GM21515 (cell line): ENCODE measurements around the gene BRAT1.

Experiments used
- ATAC-seq: cut with Tn5 transposase; IDR thresholded peaks from one replicate; pipeline ENCODE4 v1.9.1; 2021; ENCODE audit not compliant: unreplicated experiment

Gene BRAT1

DNA sequence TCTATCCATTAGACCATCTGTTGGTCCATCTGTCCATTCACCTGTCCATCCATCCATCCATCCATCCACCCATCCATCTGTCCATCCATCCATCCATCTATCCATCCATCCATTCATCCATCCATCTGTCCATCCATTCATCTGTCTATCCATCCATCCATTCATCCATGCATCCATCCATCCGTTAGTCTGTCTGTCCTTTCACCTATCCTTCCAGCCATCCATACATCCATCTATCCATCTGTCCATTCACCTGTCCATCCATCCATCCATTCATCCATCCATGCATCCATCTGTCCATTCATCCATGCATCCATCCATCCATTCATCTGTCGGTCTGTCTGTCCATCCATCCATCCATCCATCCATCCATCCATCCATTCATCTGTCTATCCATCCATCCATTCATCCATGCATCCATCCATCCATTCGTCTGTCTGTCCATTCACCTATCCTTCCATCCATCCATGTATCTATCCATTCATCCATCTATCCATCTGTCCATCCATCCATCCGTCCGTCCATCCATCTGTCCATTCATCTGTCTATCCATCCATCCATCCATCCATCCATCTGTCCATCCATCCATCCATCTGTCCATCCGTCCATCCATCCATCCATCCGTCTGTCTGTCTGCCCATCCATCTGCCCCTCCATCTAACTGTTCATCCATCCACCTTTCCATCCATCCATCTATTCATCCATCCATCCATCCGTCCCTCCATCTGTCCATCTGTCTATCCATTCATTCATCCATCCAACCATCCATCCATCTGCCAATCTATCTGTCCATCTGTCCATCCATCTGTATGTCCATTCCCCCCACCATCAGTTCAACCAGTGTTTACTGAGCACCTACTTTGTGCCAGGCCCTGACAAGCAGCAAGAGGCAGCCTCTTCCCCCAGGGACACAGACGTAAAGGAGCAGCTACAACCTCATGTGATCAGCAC is 40.6 kb downstream of the BRAT1 start:
- no peak for ATAC-seq

DNA sequence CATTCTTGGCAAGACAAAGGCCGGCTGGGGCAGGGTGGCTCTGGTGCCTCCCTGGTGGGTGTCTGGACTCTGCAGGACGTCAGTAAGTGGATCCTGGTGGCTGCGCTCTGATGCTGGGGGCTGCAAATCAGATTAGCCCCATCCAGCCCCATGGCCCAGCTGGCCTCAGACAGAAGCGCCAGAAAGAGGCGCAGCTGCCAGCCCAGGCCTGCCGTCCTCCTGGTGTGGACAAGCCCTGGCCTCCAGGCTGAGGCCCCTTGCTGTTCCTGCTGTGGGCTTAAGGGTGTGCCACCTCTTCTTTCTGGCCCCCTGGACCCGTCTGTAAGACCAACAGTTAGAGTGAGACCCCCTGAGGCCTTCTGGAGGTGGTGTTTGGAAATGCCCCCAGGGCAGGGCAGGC is 41.6 kb downstream of the BRAT1 start:
- ATAC-seq = no peak

DNA sequence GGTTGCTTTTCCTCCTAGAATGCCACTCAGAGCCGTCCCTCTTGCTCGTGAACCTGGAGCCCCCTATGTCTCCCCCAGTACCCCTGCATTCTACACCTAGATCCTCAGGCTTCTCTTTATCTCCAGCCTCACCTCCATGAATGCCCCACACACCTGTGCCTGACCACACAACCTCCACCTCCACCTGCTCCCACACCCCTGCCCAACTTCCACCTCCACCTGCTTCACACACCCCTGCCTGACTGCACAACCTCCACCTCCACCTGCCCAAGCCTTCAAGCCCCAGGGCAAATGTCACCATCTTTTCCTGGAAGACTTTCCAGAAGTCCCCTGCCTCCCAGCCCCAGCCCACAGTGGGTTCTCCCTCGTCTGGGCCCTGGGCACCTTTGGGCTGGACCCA is 42.6 kb downstream of the BRAT1 start:
- ATAC-seq = no peak

DNA sequence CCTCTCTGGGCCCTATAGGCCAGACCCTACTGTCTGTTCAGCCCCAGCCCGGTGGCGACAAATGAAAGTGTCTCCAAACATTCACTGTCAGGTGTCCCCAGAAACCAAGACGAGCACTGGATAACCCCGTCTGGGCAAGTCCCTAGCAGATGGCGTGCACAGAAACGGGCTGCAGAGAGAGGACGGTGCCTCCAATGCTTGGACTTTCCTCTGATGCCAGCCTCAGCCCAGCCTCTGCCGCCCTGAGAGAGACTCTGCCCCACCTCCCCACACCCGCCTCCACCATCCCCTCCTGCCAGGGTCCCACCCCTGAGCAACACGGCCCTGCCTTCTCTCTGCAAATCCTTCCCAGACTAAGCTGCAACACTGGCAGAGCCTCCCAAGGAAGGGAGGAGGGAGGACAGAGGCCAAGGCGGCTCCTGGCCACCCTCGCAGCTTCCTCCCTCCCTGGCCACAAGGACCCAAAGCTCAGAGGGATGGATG is 43.1 kb downstream of the BRAT1 start:
- no peak for ATAC-seq

DNA sequence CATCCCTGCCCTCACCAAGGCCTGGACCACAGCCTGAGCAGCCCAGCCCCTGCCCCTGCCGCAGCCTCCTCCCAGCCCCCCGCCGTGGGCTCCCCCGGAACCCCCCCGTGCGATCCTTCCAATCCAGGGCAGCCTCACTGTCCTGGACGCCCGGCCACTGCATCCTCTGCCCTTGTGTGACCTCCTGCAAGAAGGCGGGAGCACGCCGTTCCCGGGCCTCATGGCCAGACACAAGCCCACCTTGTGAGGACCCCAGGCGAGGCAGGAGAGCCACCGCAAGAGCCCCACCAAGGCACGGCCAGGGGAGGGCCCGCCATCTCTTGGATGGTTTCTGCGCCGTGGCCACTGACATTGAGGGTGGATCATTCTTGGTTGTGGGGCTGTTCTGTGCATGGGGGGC is 43.6 kb downstream of the BRAT1 start:
- no peak for ATAC-seq

DNA sequence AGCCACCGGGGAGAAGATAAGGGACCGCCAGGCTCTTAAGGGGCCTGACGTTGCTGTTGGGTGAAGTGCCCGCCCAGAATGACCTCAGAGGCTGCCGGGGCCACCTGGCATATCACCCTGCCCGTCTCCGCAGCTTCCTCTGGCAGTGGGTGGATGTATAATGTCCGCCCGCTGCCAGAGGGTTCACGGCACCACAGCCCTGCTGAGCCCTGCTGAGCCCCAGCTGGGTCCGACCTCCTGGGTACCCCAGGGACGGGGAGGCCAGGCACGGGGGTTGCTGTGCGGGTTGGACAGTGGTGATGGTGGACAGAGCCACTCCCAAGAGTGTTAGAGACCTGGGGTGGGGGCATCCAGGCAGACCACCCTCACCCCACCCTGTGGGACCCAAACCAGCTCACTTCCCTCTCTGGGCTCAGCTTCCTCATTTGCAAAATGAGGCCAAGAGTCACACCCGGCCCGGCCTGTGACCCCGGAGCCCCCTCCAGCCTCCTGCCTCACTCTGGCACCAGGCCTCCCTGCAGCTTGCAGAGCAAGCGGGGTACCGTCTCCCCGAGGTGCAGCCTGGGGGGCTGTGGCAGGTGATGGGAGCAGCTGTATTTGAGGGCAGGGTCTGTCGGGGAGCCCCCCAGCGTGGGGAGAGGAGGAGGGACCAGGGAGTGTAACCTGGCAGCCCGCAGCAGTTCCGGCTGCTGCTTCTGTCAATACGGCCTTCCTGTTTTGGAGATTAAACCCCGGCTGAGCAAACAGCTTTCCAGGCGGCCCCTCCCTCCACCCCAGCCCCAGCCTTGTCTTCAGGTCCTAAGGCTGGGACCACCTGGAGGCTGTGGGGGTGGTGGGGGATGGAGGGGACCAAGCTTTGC is 44.2 kb downstream of the BRAT1 start:
- no peak for ATAC-seq

DNA sequence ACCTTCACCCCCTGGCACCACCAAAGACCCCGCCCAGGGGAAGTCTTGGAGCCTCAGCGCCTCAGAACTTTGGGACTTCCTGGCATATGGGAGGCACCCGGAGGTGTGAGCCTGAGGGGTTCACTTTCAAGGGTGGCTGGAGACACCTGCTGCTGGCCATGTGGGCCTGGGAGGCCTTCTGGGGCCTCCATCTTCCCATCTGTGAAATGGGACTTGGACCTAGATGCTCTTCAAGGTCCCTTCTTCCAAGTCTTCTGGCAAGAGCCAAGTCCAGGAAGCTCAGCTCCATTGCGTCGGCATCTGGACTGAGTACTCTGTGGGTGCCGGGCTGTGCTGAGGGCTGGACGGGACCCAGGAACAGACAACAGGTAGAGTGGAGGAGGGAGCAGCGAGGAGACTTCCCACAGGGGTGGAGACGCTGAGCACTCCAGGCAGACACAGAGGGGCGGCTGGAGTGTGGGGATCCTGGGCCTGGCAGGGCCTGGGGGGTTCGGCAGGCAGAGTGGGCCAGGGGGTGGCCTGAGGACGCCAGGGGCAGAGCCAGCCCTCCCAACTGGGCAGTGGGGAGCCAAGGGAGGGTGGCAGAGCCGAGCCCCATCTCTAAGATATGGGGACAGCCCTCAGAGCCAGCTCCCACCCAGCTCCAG is 45.1 kb downstream of the BRAT1 start:
- ATAC-seq = no peak

DNA sequence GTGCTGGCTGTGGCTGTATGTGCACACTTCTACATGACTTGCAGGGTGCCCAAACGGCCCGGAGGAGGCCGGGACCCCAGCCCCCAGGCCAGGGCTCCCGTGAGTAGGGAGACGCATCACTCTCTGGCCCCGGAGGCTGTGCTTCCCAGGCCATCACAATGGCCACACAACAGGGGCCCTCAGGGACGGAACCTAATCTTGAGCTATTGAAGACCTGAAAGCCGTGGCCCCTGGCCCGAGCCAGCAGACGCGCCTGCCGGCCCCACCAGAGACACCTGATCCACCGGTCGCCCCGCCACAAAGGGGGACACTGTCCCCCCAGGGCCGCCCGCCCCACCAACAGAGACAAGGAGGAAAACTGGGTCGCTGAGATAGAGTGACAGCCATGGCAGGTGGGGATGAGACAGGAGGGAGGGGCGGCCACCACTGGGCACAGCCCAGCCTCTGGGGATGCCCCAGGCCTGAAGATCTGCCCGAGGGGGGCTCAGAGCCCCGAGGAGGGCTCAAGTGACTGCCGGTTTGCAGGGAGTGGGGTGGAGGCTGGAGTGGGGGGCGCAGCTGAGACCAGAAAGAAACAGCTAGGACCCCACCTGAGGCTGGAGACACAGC is 45.9 kb downstream of the BRAT1 start:
- no peak for ATAC-seq

DNA sequence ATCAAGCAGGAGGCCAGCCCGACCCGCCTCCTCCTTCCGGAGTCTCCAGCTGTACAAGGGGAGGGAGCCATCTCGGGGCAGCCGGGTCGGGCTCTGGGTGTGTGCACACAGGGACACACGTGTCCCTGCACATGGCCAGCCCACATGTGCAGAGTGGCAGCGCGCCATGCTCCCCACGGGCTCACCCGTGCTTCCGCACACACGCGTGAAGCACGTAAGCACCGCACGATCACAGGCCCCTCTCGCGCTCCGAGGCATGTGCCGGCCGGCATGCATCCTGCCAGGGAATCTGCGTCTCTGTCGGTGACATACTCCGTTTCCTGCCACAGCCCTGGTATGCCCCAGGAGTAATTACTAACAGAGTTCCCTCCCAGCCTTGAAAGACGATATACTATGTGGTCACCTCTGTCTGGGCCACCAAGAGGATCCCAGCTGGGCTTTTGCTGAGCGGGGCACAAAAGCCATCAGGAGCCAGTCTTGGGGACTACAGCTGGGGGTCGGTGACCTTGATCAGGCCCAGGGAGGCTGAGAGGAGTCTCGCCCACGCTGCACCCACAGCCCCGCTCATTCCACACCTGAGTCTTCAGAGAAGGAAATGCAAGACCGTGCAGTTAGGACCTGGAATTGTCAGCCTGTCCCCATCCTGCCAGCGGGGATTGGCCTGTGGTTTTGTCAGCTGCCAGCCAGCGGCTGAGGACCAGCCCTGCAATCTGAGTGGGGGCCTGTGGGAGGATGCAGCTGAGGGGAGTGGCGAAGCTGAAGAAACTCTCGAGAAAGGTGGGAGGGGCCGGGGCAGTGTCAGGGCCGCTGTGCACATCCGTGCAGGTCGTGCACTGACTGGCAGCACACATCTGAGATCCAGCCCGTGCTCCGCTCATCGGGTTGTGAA is 46.8 kb downstream of the BRAT1 start:
- ATAC-seq = no peak

DNA sequence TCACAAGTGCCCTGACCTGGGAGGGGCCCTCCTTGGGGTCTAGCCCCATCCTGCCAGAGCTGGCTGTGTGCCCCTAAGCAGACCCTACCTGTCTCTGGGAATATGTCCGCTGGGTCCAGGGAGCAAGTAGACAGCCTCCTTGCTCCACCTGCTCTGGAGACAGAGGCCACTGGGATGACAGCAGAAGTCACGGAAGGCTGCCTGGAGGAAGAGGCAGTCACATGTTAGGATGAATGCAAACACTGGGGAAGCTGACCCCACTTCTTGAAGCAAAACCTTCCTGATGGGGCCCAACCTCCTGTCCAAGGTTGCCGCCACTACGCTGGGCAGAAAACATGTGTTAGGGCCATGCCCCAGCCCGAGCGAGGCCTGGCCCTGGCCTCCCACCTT is 47.4 kb downstream of the BRAT1 start:
- no peak for ATAC-seq

DNA sequence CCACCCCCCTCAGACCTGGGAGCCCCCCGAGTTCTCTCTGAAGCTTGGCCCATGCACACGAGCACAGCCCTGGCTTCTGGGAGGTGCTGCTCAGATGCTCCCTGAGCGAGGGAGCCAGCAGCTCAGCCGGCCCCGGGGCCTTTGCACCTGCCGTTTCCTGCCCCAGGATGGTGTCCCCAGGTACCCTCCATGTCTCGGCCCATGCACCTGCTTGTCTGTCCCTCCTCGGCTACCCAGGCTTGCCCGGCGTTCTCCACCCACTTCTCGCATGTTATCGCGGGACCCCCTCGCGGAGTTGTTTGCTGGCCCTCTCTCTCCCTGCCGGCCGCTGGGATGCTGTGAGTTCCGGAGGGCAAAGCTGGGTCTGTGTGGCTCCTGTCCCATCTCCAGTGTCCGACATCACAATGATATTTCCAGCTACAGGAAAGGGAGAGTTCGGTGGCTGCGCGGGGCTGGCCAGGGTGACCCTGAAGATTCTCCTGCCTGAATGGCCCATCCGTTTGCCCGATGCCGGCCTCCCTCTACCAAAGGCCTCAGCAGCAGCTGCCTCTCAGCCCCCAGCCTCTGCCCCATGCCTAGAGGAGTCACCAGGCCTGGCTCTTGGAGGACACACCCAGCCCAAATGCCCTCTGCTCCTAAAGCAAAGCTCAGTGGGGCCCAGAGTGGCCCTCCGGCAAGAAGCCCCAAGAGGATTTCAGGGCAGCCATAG is 48.0 kb downstream of the BRAT1 start:
- no peak for ATAC-seq

DNA sequence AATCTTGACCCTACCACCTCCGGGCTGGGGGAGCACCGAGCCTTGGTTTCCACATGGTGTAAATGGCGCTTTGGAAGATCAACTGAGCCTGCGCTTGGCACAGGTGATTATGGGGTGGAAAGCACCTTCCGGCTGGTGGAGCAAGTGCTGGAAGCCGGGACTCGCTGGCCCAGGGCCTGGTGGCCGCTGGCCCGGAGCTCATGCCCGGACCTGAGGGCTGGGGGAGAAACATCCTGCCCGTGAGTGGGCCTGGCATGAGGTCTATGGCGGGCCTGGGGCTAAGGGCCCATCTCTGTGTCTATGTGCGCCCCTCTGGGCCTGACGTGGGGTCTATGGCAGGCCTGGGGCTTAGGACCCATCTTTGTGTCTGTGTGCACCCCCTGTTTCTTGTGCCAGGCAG is 49.9 kb downstream of the BRAT1 start:
- ATAC-seq = no peak

DNA sequence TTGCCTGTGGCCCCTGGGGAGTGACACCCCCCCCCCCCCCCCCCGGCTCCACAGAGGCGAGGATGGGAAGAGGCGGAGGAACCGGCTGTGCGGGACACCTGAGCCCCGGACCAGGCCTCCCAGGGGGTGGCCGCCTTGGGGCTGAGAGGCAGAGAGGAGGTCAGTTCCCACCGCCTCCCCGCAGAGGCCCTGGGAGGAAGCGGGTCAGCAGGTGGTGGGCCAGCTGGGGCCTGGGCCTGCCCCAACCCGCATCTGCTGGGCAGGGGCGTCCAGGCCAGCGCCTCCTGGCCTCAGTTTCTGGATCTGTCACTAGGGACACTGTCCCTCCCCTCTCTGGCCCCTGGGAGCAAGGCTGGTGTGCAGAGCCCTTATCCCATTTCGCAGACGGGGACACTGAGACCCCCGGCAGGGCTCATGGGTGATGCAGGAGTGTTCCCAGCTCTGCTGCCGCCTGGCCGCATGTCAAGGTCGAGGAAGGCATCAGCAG is 50.4 kb downstream of the BRAT1 start:
- ATAC-seq = no peak

DNA sequence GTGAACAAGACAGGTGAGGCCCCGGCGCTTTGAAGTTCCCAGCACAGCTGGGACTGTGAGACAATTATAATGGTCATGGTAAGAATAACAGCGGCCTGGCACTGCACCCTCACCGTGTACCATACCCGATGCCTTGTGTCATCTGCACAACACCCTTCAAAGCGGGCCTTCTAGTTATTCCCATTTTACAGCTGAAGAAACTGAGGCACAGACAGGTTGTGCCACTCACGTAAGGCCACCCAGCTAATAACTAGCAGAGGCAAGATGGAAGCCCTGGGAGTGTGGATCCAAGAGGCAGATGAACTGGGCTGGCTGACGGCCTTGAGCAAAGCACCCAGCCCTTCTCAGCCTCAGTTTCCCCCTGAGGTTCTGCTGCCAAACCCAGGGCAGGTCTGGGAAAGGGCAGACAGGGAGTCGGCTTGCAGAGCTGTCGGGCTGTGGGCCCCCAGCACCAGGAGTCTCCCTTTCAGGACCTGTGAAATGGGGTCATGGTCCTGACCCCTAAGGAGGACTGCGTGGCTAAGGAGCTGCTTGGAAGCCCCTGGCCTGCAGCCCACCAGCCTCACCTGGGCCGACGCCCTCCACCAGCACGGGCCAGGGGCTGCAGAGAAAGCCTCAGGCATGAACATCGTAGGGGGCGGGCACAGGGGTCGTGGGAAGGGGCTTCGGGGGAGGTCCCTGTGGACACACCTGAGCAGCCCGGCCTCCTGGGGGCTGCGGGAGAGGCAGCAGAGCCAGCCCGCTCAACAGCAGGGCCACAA is 51.0 kb downstream of the BRAT1 start:
- ATAC-seq = no peak

DNA sequence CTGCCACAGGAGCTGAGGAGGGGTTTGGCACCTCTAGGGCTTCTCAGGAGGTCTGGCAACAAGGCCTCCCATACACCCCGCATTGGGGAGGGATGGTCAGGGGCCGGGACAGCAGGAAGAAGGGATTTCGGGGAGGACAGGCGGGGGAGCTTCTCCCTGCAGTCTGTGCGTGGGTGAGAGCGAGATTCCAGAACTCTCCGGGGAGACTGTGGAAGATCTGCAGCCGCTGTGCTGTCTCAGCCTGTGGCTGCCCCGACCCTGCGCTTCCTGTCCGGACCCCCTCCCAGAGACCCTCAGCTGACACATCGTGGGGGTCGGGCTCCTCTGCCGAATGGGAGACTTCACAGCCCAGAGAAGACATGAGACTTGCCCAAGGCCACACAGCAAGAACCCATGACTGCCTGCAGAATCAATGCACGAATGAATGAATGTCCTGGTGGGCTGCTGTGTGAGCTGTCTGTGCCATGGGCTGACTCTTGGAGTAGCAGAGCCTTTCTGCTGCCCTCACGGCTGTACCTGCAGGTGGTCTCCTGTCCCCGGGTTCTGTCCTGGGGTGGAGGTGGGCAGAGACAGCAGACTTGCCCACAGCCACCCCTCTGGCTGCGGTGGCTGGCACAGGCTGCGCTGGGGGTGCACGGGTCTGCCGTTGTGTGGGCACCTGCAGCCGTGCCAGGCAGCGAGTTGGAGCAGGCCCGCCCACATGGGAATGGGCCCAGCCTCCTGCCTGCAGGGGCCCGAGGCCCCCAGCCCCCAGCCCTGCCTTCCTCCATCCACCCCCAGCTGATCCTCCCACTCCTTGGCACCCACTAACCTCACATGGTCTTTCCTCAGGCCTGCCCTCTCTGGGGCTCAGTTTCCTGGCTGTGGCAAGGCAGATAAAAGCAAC is 52.0 kb downstream of the BRAT1 start:
- no peak for ATAC-seq

DNA sequence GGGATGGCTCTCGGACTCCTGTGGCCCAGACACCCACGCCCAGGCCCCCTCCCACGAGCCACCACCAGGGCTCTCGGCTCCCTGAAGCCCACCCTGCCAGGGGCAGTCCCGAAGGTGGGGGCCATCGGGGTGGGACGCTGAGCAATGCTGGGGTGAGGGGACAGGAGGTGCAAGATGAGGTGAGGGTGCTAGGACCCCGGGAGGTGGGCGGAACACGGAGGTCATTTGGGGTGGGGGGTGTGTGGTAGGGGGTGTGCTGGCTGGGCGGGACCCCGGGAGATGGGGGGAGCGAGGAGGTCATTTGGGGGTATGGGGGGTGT is 52.7 kb downstream of the BRAT1 start:
- ATAC-seq = no peak

DNA sequence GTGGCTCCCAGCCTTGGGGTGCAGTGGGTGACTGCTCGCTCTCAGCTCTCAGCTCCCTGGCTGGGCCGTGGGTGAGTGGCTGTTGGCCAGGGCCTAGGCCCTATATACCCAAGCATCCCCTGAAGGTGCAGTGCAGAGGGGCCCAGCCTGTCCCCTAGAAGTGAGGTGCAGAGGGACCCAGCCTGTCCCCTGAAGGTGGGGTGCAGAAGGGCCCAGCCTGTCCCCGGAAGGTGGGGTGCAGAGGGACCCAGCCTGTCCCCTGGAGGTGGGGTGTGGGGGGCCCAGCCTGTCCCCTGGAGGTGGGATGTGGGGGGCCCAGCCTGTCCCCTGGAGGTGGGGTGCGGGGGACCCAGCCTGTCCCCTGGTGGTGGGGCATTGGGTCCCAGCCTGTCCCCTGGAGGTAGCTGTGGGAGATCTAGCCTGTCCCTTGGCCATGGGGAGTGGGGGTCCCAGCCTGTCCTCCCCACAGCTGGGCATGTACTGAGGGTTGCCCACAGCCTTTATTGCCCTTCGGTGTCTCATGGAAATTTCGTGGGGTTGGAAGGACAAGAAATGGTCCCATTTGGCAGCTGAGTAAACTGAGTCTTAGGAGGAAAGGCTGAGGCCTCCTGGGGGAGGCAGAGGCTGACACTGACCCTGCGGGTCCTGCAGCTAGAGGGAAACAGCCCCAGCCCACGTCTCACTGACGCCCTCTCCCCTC is 53.2 kb downstream of the BRAT1 start:
- ATAC-seq = no peak
